Neural cell (in vitro differentiated cells): ENCODE measurements around the gene BCAS1. TPM values are rescaled to one million over a fixed set of nuclear protein-coding genes. Genes with fewer than 3 reads are reported as not detected.

ENCODE experiments used
- H2AFZ ChIP-seq: fragments of 200-600, 300-800 bp; sonication (generic), shearing (Covaris generic); 2 replicates; pipeline ENCODE4 v1.6.0; 2014; ENCODE audit warnings: low read depth, mild to moderate bottlenecking, antibody characterized with exemption, low read length, moderate library complexity
- H3F3A ChIP-seq: fragments of 200-600 bp; shearing (Covaris generic); 2 replicates; pipeline ENCODE4 v1.6.1; 2016; ENCODE audit warnings: mild to moderate bottlenecking, moderate library complexity, mixed read lengths, antibody characterized with exemption, low read length; ENCODE audit not compliant: insufficient read depth, poor library complexity, severe bottlenecking
- H3K27ac ChIP-seq: fragments of 200-600, 300-800 bp; sonication (generic), shearing (Covaris generic); 2 replicates; pipeline ENCODE4 v1.5.1; 2014; ENCODE audit warnings: mild to moderate bottlenecking, low read length, moderate library complexity
- H3K27me3 ChIP-seq: fragments of 300-800, 200-600 bp; sonication (generic), shearing (Covaris generic); 2 replicates; pipeline ENCODE4 v1.6.0; 2014; ENCODE audit warnings: mild to moderate bottlenecking, low read depth, low read length, moderate library complexity; ENCODE audit not compliant: insufficient read depth
- H3K36me3 ChIP-seq: fragments of 300-800, 200-600 bp; sonication (generic), shearing (Covaris generic); 2 replicates; pipeline ENCODE4 v1.5.1; 2014; ENCODE audit warnings: mild to moderate bottlenecking, antibody characterized with exemption, low read length, moderate library complexity; ENCODE audit not compliant: insufficient read depth
- H3K4me2 ChIP-seq: fragments of 300-800, 200-600 bp; sonication (generic), shearing (Covaris generic); 2 replicates; pipeline ENCODE4 v1.6.0; 2014; ENCODE audit warnings: mild to moderate bottlenecking, low read length
- H3K4me3 ChIP-seq: fragments of 300-800, 200-600 bp; sonication (generic), shearing (Covaris generic); 2 replicates; pipeline ENCODE4 v1.5.1; 2014; ENCODE audit warnings: mild to moderate bottlenecking, low read length, moderate library complexity
- H3K79me2 ChIP-seq: fragments of 200-600 bp; shearing (Covaris generic); replicated peaks from 2 replicates; pipeline ENCODE4 v1.6.0; 2014; ENCODE audit warnings: mild to moderate bottlenecking, low read length, moderate library complexity; ENCODE audit not compliant: insufficient read depth
- H3K9ac ChIP-seq: fragments of 300-800, 200-600 bp; sonication (generic), shearing (Covaris generic); 2 replicates; pipeline ENCODE4 v1.6.1; 2016; ENCODE audit warnings: mild to moderate bottlenecking, low read length, mixed read lengths
- H3K9me2 ChIP-seq: fragments of 200-600 bp; shearing (Covaris generic); 2 replicates; pipeline ENCODE4 v1.6.1; 2016; ENCODE audit warnings: mild to moderate bottlenecking, low read length, mixed read lengths; ENCODE audit not compliant: insufficient read depth
- H3K9me3 ChIP-seq: fragments of 200-600, 300-800 bp; sonication (generic), shearing (Covaris generic); 2 replicates; pipeline ENCODE4 v1.6.1; 2016; ENCODE audit warnings: mild to moderate bottlenecking, mixed run types, low read length, moderate library complexity, mixed read lengths
- H4K20me1 ChIP-seq: fragments of 200-600 bp; shearing (Covaris generic); 2 replicates; pipeline ENCODE4 v1.6.1; 2016; ENCODE audit warnings: mild to moderate bottlenecking, mixed run types; ENCODE audit not compliant: insufficient read depth
- EP300 ChIP-seq: fragments of 450-650 bp; conservative IDR thresholded peaks from 2 replicates; pipeline ENCODE4 v1.6.1; 2014; ENCODE audit warnings: antibody characterized with exemption, mild to moderate bottlenecking, moderate library complexity; ENCODE audit not compliant: poor library complexity, severe bottlenecking
- EZH2 ChIP-seq: fragments of 200-600, 300-800 bp; shearing (Covaris generic), sonication (generic); IDR thresholded peaks from 2 replicates; pipeline ENCODE4 v1.6.1; 2014; ENCODE audit warnings: antibody characterized with exemption, low read length, borderline replicate concordance, mild to moderate bottlenecking; ENCODE audit not compliant: insufficient read depth, poor library complexity, severe bottlenecking
- MXI1 ChIP-seq: fragments of 450-650 bp; conservative IDR thresholded peaks from 2 replicates; pipeline ENCODE4 v1.6.1; 2014; ENCODE audit warnings: antibody characterized with exemption, mild to moderate bottlenecking; ENCODE audit not compliant: poor library complexity, severe bottlenecking
- POLR2AphosphoS5 ChIP-seq: IDR thresholded peaks from 2 replicates; pipeline ENCODE4 v1.6.1; 2012
- RAD21 ChIP-seq: fragments of 450-650 bp; conservative IDR thresholded peaks from 2 replicates; pipeline ENCODE4 v1.6.1; 2014; ENCODE audit warnings: antibody characterized with exemption, mild to moderate bottlenecking, moderate library complexity
- SMC3 ChIP-seq: fragments of 450-650 bp; conservative IDR thresholded peaks from 2 replicates; pipeline ENCODE4 v1.6.1; 2014; ENCODE audit warnings: antibody characterized with exemption, mild to moderate bottlenecking, moderate library complexity; ENCODE audit not compliant: poor library complexity
- TAF1 ChIP-seq: IDR thresholded peaks from 2 replicates; pipeline ENCODE4 v1.6.1; 2012; ENCODE audit warnings: low read depth
- polyA plus RNA-seq: library from polyadenylated mRNA; depleted of rRNA; stranded (reverse); fragments of >200 nt; gene quantifications from 2 replicates; pipeline ENCODE4 v1.2.3, GENCODE V29; 2014
- TF ChIP-seq, protein P1 (sequence below): IDR thresholded peaks from 2 replicates; pipeline ENCODE4 v1.6.1; 2012; ENCODE audit warnings: borderline replicate concordance
- TF ChIP-seq, protein P2 (sequence below): fragments of 450-650 bp; IDR thresholded peaks from 2 replicates; pipeline ENCODE4 v1.5.1; 2014; ENCODE audit warnings: antibody characterized with exemption, mild to moderate bottlenecking, moderate library complexity; ENCODE audit not compliant: poor library complexity, severe bottlenecking

The BCAS1 gene
- polyA plus RNA-seq, 1 donor from 2014 or later: not detected

DNA sequence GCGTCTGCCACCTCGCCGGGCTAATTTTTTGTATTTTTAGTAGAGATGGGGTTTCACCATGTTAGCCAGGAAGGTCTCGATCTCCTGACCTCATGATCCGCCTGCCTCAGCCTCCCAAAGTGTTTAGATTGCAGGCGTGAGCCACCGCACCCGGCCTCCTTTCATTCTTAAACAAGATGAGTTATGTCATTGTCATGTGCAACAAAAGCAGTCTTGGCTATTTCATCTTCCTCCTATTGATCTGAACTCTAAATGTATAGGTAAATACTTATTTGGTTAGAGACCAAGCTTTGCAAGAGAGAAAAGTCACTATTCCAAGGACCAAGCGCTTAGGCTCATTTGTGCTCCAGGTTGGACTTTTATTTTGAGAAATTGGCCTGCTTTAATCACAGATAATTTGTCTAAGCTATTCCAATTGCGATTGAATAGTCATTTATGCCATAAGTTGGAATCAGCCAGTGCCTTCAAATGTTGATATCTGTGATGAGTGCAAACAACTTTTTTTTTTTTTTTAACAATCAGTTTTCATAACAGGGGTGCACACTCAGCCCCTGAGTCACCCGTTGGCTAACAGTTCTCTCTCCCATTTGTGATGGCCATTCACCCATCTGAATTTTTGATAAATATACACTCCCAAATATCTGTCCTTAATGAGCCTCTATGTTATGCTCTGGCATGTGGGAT is 167.3 kb downstream of the BCAS1 start:
- Histone ChIP-seq H3F3A (no peaks in the 10 kb centered on the region), H3K4me2 (no peak overlapping the region), H3K79me2 (no peaks in the 10 kb centered on the region), H3K36me3 (no peaks in the 10 kb centered on the region), H3K4me3 (no peak overlapping the region), H3K9ac (no peak overlapping the region), H3K27me3 (no peaks in the 10 kb centered on the region), H3K9me2 (no peaks in the 10 kb centered on the region), H3K27ac (no peak overlapping the region), H2AFZ (no peak overlapping the region), H3K9me3 (no peaks in the 10 kb centered on the region), H4K20me1 (no peaks in the 10 kb centered on the region)
- TF ChIP-seq TAF1: no peak
- no peak for TF ChIP-seq POLR2AphosphoS5
- no peak for TF ChIP-seq EP300
- TF ChIP-seq, protein P1, sequence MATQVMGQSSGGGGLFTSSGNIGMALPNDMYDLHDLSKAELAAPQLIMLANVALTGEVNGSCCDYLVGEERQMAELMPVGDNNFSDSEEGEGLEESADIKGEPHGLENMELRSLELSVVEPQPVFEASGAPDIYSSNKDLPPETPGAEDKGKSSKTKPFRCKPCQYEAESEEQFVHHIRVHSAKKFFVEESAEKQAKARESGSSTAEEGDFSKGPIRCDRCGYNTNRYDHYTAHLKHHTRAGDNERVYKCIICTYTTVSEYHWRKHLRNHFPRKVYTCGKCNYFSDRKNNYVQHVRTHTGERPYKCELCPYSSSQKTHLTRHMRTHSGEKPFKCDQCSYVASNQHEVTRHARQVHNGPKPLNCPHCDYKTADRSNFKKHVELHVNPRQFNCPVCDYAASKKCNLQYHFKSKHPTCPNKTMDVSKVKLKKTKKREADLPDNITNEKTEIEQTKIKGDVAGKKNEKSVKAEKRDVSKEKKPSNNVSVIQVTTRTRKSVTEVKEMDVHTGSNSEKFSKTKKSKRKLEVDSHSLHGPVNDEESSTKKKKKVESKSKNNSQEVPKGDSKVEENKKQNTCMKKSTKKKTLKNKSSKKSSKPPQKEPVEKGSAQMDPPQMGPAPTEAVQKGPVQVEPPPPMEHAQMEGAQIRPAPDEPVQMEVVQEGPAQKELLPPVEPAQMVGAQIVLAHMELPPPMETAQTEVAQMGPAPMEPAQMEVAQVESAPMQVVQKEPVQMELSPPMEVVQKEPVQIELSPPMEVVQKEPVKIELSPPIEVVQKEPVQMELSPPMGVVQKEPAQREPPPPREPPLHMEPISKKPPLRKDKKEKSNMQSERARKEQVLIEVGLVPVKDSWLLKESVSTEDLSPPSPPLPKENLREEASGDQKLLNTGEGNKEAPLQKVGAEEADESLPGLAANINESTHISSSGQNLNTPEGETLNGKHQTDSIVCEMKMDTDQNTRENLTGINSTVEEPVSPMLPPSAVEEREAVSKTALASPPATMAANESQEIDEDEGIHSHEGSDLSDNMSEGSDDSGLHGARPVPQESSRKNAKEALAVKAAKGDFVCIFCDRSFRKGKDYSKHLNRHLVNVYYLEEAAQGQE: no peak
- no peak for TF ChIP-seq EZH2
- TF ChIP-seq MXI1: no peak
- no peak for TF ChIP-seq RAD21
- no peak for TF ChIP-seq SMC3
- TF ChIP-seq, protein P2, sequence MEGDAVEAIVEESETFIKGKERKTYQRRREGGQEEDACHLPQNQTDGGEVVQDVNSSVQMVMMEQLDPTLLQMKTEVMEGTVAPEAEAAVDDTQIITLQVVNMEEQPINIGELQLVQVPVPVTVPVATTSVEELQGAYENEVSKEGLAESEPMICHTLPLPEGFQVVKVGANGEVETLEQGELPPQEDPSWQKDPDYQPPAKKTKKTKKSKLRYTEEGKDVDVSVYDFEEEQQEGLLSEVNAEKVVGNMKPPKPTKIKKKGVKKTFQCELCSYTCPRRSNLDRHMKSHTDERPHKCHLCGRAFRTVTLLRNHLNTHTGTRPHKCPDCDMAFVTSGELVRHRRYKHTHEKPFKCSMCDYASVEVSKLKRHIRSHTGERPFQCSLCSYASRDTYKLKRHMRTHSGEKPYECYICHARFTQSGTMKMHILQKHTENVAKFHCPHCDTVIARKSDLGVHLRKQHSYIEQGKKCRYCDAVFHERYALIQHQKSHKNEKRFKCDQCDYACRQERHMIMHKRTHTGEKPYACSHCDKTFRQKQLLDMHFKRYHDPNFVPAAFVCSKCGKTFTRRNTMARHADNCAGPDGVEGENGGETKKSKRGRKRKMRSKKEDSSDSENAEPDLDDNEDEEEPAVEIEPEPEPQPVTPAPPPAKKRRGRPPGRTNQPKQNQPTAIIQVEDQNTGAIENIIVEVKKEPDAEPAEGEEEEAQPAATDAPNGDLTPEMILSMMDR: no peak

DNA sequence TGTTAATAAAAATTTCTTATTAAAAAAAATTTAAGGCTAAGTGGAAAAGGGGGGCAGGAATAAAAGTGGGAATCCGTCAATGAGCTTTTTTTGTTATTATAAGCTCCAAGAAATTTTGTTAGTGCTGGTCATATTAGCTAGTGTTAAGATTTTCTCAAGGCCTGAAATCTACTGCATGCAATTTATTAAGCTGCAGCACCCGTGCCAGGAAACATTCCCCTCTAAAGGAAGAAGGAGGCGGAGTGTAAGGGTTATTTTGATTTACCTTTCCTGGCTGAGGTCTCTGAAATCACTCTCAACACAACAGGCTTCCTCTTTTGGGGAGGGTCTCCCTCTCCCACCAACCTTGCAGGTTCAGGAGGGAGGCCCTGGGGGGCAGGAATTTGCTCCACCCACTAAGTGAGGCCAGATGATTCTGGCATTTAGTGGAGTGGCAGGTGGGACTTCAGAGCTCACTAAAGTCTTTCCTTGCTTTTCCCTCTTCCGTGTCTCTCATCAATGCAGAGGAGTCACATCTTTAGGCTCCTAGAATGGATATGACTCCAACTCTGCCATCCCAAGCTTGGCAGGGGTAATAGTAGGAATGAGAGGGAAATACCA is 168.8 kb downstream of the BCAS1 start:
- Histone ChIP-seq H3K27ac (no peak overlapping the region), H3K4me3 (no peak overlapping the region), H3K9ac (no peak overlapping the region), H3K27me3 (no peaks in the 10 kb centered on the region), H4K20me1 (no peaks in the 10 kb centered on the region), H3K4me2 (no peak overlapping the region), H3F3A (no peaks in the 10 kb centered on the region), H2AFZ (no peak overlapping the region), H3K9me2 (no peaks in the 10 kb centered on the region), H3K9me3 (no peaks in the 10 kb centered on the region), H3K79me2 (no peaks in the 10 kb centered on the region), H3K36me3 (no peaks in the 10 kb centered on the region)
- TF ChIP-seq, protein P1: no peak
- TF ChIP-seq RAD21: no peak
- no peak for TF ChIP-seq MXI1
- no peak for TF ChIP-seq POLR2AphosphoS5
- TF ChIP-seq TAF1: no peak
